ENCODE measurements around the gene IRF2BP2.

Gene IRF2BP2

GRCh38 chr1:234591131-234591530, 18.8 kb downstream of the IRF2BP2 start:
- no peaks in the 10 kb centered on the region for H3K9me3 ChIP-seq (ENCODE audit: control insufficient read depth, low read length)
- H3K27me3 ChIP-seq (replicated peaks; ENCODE audit: control insufficient read depth, insufficient read depth, low read length, poor library complexity, severe bottlenecking): no peaks in the 10 kb centered on the region
- no peaks in the 10 kb centered on the region for H3K4me1 ChIP-seq (ENCODE audit: control insufficient read depth, insufficient read depth, low read length, poor library complexity, severe bottlenecking)
- DNase-seq: no peak
- H3K4me3 ChIP-seq (ENCODE audit: insufficient read depth, low read depth, low read length, poor library complexity, severe bottlenecking): no peak overlapping the region
- H3K27ac ChIP-seq (ENCODE audit: insufficient read depth, low read length, poor library complexity, severe bottlenecking): no peak overlapping the region
- H3K36me3 ChIP-seq (ENCODE audit: control insufficient read depth, insufficient read depth, low read length): no peaks in the 10 kb centered on the region

DNA sequence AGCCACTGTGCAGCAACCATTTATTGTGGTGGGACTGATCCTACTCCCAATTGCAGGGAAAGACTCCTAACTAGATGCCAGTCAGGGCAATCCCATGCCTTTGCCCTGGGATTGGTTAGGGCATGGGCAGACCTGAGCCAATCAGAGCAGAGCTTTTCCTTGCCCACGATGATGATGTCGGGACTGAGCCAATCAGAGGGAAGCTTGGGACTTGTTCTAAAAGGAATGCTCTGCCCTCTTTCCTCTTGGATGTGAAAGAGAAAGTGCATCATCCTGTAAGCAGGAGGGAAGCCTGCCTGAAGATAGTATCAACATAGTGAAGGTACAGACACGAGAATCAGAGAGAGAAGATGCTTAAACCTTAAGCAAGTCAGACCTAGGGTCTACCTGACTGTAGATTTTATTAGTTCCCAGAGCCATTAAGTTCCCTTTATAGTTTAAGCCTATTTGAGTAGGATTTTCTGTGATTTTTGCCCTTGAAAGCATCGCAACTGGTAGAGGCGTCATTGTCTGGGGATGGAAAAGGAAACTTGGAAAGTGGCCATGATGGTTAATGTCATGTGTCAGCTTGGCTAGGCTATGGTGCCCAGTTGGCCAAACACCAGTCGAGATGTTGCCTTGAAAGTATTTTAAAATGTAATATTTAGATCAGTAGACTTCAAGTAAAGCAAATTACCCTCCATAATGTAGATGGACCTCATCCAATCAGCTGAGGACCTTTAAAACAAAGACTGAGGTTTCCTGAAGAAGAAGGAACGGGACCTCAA, 19.9 kb downstream of the IRF2BP2 start:
- DNase-seq: no peak
- Histone ChIP-seq H3K27ac (ENCODE audit: insufficient read depth, low read length, poor library complexity, severe bottlenecking) (no peak overlapping the region), H3K27me3 (replicated peaks; ENCODE audit: control insufficient read depth, insufficient read depth, low read length, poor library complexity, severe bottlenecking) (no peaks in the 10 kb centered on the region), H3K9me3 (ENCODE audit: control insufficient read depth, low read length) (no peaks in the 10 kb centered on the region), H3K36me3 (ENCODE audit: control insufficient read depth, insufficient read depth, low read length) (no peaks in the 10 kb centered on the region), H3K4me3 (ENCODE audit: insufficient read depth, low read depth, low read length, poor library complexity, severe bottlenecking) (no peak overlapping the region), H3K4me1 (ENCODE audit: control insufficient read depth, insufficient read depth, low read length, poor library complexity, severe bottlenecking) (no peaks in the 10 kb centered on the region)

GRCh38 chr1:234589064-234589800, 20.7 kb downstream of the IRF2BP2 start:
- H3K36me3 ChIP-seq (ENCODE audit: control insufficient read depth, insufficient read depth, low read length): no peaks in the 10 kb centered on the region
- H3K4me3 ChIP-seq (ENCODE audit: insufficient read depth, low read depth, low read length, poor library complexity, severe bottlenecking): no peak overlapping the region
- no peak overlapping the region for H3K27ac ChIP-seq (ENCODE audit: insufficient read depth, low read length, poor library complexity, severe bottlenecking)
- DNase-seq: no peak
- no peaks in the 10 kb centered on the region for H3K9me3 ChIP-seq (ENCODE audit: control insufficient read depth, low read length)
- no peaks in the 10 kb centered on the region for H3K4me1 ChIP-seq (ENCODE audit: control insufficient read depth, insufficient read depth, low read length, poor library complexity, severe bottlenecking)
- H3K27me3 ChIP-seq (replicated peaks; ENCODE audit: control insufficient read depth, insufficient read depth, low read length, poor library complexity, severe bottlenecking): no peaks in the 10 kb centered on the region

GRCh38 chr1:234588386-234588785, 21.6 kb downstream of the IRF2BP2 start:
- Histone ChIP-seq H3K36me3 (ENCODE audit: control insufficient read depth, insufficient read depth, low read length) (no peaks in the 10 kb centered on the region), H3K4me1 (ENCODE audit: control insufficient read depth, insufficient read depth, low read length, poor library complexity, severe bottlenecking) (no peaks in the 10 kb centered on the region), H3K27ac (ENCODE audit: insufficient read depth, low read length, poor library complexity, severe bottlenecking) (no peak overlapping the region), H3K27me3 (replicated peaks; ENCODE audit: control insufficient read depth, insufficient read depth, low read length, poor library complexity, severe bottlenecking) (no peaks in the 10 kb centered on the region), H3K4me3 (ENCODE audit: insufficient read depth, low read depth, low read length, poor library complexity, severe bottlenecking) (no peak overlapping the region), H3K9me3 (ENCODE audit: control insufficient read depth, low read length) (no peaks in the 10 kb centered on the region)
- DNase-seq: no peak

- Histone ChIP-seq H3K36me3 (ENCODE audit: control insufficient read depth, insufficient read depth, low read length) (no peaks in the 10 kb centered on the region), H3K4me3 (ENCODE audit: insufficient read depth, low read depth, low read length, poor library complexity, severe bottlenecking) (no peak overlapping the region), H3K9me3 (ENCODE audit: control insufficient read depth, low read length) (no peaks in the 10 kb centered on the region), H3K27ac (ENCODE audit: insufficient read depth, low read length, poor library complexity, severe bottlenecking) (no peak overlapping the region), H3K4me1 (ENCODE audit: control insufficient read depth, insufficient read depth, low read length, poor library complexity, severe bottlenecking) (no peaks in the 10 kb centered on the region), H3K27me3 (replicated peaks; ENCODE audit: control insufficient read depth, insufficient read depth, low read length, poor library complexity, severe bottlenecking) (no peaks in the 10 kb centered on the region)
- no peak for DNase-seq
Observed at GRCh38 chr1:234586892-234587485, 23.0 kb downstream of the IRF2BP2 start.

- DNase-seq: no peak
- Histone ChIP-seq H3K4me3 (ENCODE audit: insufficient read depth, low read depth, low read length, poor library complexity, severe bottlenecking) (no peak overlapping the region), H3K27ac (ENCODE audit: insufficient read depth, low read length, poor library complexity, severe bottlenecking) (no peak overlapping the region), H3K36me3 (ENCODE audit: control insufficient read depth, insufficient read depth, low read length) (no peaks in the 10 kb centered on the region), H3K9me3 (ENCODE audit: control insufficient read depth, low read length) (no peaks in the 10 kb centered on the region), H3K27me3 (replicated peaks; ENCODE audit: control insufficient read depth, insufficient read depth, low read length, poor library complexity, severe bottlenecking) (no peaks in the 10 kb centered on the region), H3K4me1 (ENCODE audit: control insufficient read depth, insufficient read depth, low read length, poor library complexity, severe bottlenecking) (no peaks in the 10 kb centered on the region)
Observed at GRCh38 chr1:234586304-234586703, 23.7 kb downstream of the IRF2BP2 start.

- no peak overlapping the region for H3K4me3 ChIP-seq (ENCODE audit: insufficient read depth, low read depth, low read length, poor library complexity, severe bottlenecking)
Observed at GRCh38 chr1:234585330-234586055, 24.5 kb downstream of the IRF2BP2 start.

GRCh38 chr1:234584926-234585325, 25.1 kb downstream of the IRF2BP2 start:
- H3K36me3 ChIP-seq (ENCODE audit: control insufficient read depth, insufficient read depth, low read length): no peaks in the 10 kb centered on the region
- DNase-seq: no peak
- H3K9me3 ChIP-seq (ENCODE audit: control insufficient read depth, low read length): no peaks in the 10 kb centered on the region
- H3K27ac ChIP-seq (ENCODE audit: insufficient read depth, low read length, poor library complexity, severe bottlenecking): no peak overlapping the region
- no peak overlapping the region for H3K4me3 ChIP-seq (ENCODE audit: insufficient read depth, low read depth, low read length, poor library complexity, severe bottlenecking)
- no peaks in the 10 kb centered on the region for H3K4me1 ChIP-seq (ENCODE audit: control insufficient read depth, insufficient read depth, low read length, poor library complexity, severe bottlenecking)
- no peaks in the 10 kb centered on the region for H3K27me3 ChIP-seq (replicated peaks; ENCODE audit: control insufficient read depth, insufficient read depth, low read length, poor library complexity, severe bottlenecking)

More at GRCh38 chr1:234585330-234586055, 24.5 kb downstream of the IRF2BP2 start:
- no peak overlapping the region for H3K27ac ChIP-seq (ENCODE audit: insufficient read depth, low read length, poor library complexity, severe bottlenecking)
- H3K4me1 ChIP-seq (ENCODE audit: control insufficient read depth, insufficient read depth, low read length, poor library complexity, severe bottlenecking): no peaks in the 10 kb centered on the region
- no peaks in the 10 kb centered on the region for H3K9me3 ChIP-seq (ENCODE audit: control insufficient read depth, low read length)
- H3K27me3 ChIP-seq (replicated peaks; ENCODE audit: control insufficient read depth, insufficient read depth, low read length, poor library complexity, severe bottlenecking): no peaks in the 10 kb centered on the region
- no peaks in the 10 kb centered on the region for H3K36me3 ChIP-seq (ENCODE audit: control insufficient read depth, insufficient read depth, low read length)
- no peak for DNase-seq

- no peaks in the 10 kb centered on the region for H3K36me3 ChIP-seq (ENCODE audit: control insufficient read depth, insufficient read depth, low read length)
- H3K4me3 ChIP-seq (ENCODE audit: insufficient read depth, low read depth, low read length, poor library complexity, severe bottlenecking): no peak overlapping the region
- H3K9me3 ChIP-seq (ENCODE audit: control insufficient read depth, low read length): no peaks in the 10 kb centered on the region
- no peaks in the 10 kb centered on the region for H3K27me3 ChIP-seq (replicated peaks; ENCODE audit: control insufficient read depth, insufficient read depth, low read length, poor library complexity, severe bottlenecking)
- no peaks in the 10 kb centered on the region for H3K4me1 ChIP-seq (ENCODE audit: control insufficient read depth, insufficient read depth, low read length, poor library complexity, severe bottlenecking)
- no peak for DNase-seq
- H3K27ac ChIP-seq (ENCODE audit: insufficient read depth, low read length, poor library complexity, severe bottlenecking): no peak overlapping the region
Observed at GRCh38 chr1:234584420-234584805, 25.6 kb downstream of the IRF2BP2 start.
